Measurements from ENCODE around the gene EYA3. TPM values are rescaled to one million over a fixed set of nuclear protein-coding genes. Genes with fewer than 3 reads are reported as not detected.

The EYA3 gene
- total and polyA plus RNA-seq, 5 donors from 2014 or later: 3.0 to 18.5 (median 3.8) TPM

GRCh38 chr1:28066393-28067154 is 21.8 kb downstream of the EYA3 start:
- no peak overlapping the region for H3K4me3 ChIP-seq (ENCODE audit: low read depth, low read length)
- H3K4me1 Mint-ChIP-seq: peaks cover 20 to 36% (median 23%) of the 10 kb centered on the region in 4 donors
- peaks cover 14% of the 10 kb centered on the region for H3K4me1 ChIP-seq (ENCODE audit: control insufficient read depth, insufficient read depth, low read length, poor library complexity, severe bottlenecking)
- H3K4me3 Mint-ChIP-seq: no peak overlapping the region
- DNase-seq (no peak), ATAC-seq (ENCODE audit: low read depth in 2 of 2) (no peak)
- no peaks in the 10 kb centered on the region for H3K9me3 ChIP-seq (ENCODE audit: control insufficient read depth in 2 of 2, low read length in 2 of 2)
- no peak overlapping the region for H3K27ac ChIP-seq (ENCODE audit: insufficient read depth, low read length, poor library complexity, severe bottlenecking)
- no peak overlapping the region for H3K27ac Mint-ChIP-seq
- H3K27me3 Mint-ChIP-seq: no peaks in the 10 kb centered on the region
- H3K27me3 ChIP-seq (ENCODE audit: control insufficient read depth, insufficient read depth, low read length): no peaks in the 10 kb centered on the region
- H3K36me3 ChIP-seq (ENCODE audit: control insufficient read depth, insufficient read depth, low read length): peaks cover 2% of the 10 kb centered on the region
- H3K36me3 Mint-ChIP-seq: peaks cover 7% of the 10 kb centered on the region
- H3K9me3 Mint-ChIP-seq: no peaks in the 10 kb centered on the region

DNA sequence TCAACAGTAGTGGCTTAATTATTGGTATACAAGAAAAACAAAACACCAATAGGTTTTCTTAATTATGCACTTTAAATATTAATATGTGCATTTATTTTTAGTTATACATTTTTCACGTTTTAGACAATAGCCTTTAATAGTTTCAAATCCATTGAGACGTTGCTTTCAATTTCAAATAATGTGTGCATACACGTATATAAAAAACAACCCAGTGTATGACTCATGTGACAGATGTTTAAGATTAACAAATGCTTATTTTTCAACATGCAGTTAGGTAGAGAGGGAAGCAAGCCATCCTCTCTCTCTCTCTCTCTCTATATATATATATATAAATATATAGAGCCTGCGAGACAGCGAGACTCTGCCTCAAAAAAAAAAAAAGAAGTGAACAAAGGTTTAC is 24.3 kb downstream of the EYA3 start:
- DNase-seq: peak in 1 of 3 donors; percentile 38
- no peak overlapping the region for H3K27ac Mint-ChIP-seq
- Histone ChIP-seq H3K4me1 (ENCODE audit: control insufficient read depth, insufficient read depth, low read length, poor library complexity, severe bottlenecking) (peaks cover 14% of the 10 kb centered on the region), H3K9me3 (ENCODE audit: control insufficient read depth in 2 of 2, low read length in 2 of 2) (no peaks in the 10 kb centered on the region), H3K27me3 (ENCODE audit: control insufficient read depth, insufficient read depth, low read length) (no peaks in the 10 kb centered on the region), H3K4me3 (ENCODE audit: low read depth, low read length) (peak overlapping the region; percentile 10), H3K36me3 (ENCODE audit: control insufficient read depth, insufficient read depth, low read length) (peaks cover 2% of the 10 kb centered on the region), H3K27ac (ENCODE audit: insufficient read depth, low read length, poor library complexity, severe bottlenecking) (no peak overlapping the region)
- ATAC-seq (ENCODE audit: low read depth in 2 of 2): peak; percentile 31 to 63
- no peak overlapping the region for H3K4me3 Mint-ChIP-seq
- no peaks in the 10 kb centered on the region for H3K9me3 Mint-ChIP-seq
- peaks cover 29 to 38% (median 30%) of the 10 kb centered on the region in 4 donors for H3K4me1 Mint-ChIP-seq
- H3K27me3 Mint-ChIP-seq: no peaks in the 10 kb centered on the region
- peaks cover 3% of the 10 kb centered on the region for H3K36me3 Mint-ChIP-seq

- DNase-seq (peak in 1 of 3 donors; percentile 20), ATAC-seq (ENCODE audit: low read depth in 2 of 2) (peak; percentile 29 to 34)
- Histone ChIP-seq H3K36me3 (ENCODE audit: control insufficient read depth, insufficient read depth, low read length) (peaks cover 2% of the 10 kb centered on the region), H3K27me3 (ENCODE audit: control insufficient read depth, insufficient read depth, low read length) (no peaks in the 10 kb centered on the region), H3K9me3 (ENCODE audit: control insufficient read depth in 2 of 2, low read length in 2 of 2) (no peaks in the 10 kb centered on the region), H3K4me1 (ENCODE audit: control insufficient read depth, insufficient read depth, low read length, poor library complexity, severe bottlenecking) (peaks cover 14% of the 10 kb centered on the region), H3K4me3 (ENCODE audit: low read depth, low read length) (no peak overlapping the region), H3K27ac (ENCODE audit: insufficient read depth, low read length, poor library complexity, severe bottlenecking) (no peak overlapping the region)
- no peaks in the 10 kb centered on the region for H3K9me3 Mint-ChIP-seq
- peaks cover 3% of the 10 kb centered on the region for H3K36me3 Mint-ChIP-seq
- no peaks in the 10 kb centered on the region for H3K27me3 Mint-ChIP-seq
- no peak overlapping the region for H3K4me3 Mint-ChIP-seq
- H3K4me1 Mint-ChIP-seq: peaks cover 37 to 49% (median 42%) of the 10 kb centered on the region in 4 donors
- peak overlapping the region in 1 of 3 donors; percentile 5 for H3K27ac Mint-ChIP-seq
Observed at GRCh38 chr1:28062806-28063205, 25.6 kb downstream of the EYA3 start.

DNA sequence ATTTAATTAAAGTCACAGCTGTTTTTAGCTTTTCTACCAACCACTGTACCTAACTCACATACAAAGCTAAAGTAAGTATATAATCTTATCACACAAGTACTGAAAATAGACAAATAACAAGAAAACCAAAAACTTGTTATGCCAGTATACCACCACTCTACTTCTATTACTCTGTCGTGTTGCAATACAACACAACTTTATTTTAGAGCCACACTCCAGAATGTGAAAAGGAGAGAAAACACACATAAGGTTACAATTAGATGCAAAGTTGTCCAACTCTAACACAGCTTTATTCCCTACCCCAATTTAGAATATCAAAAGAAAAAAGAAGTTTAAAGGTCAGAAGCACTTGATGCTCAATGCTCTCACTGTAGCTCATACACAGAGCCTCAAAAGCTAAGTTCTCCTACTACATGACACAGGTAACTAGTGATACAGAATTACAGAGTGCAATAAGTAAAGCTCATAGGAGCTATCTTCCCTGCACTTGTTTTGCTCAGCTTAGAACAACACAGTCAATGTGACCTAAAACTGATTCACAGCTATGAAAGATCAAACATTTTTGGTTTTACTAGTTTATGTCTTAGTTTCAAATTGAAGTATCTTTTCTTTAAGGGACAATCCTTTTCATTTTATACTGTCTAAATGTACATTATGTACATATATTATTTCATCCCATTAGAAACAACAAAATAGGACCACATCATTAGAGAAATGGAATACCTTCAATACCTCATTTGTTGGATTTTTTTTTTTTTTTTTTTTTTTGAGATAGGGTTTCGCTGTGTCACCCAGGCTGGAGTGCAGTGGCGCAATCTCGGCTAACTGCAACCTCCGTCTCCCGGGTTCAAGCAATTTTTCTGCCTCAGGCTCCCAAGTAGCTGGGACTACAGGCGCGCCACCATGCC is 29.2 kb downstream of the EYA3 start:
- peaks cover 36 to 55% (median 48%) of the 10 kb centered on the region in 4 donors for H3K4me1 Mint-ChIP-seq
- H3K27ac ChIP-seq (ENCODE audit: insufficient read depth, low read length, poor library complexity, severe bottlenecking): no peak overlapping the region
- DNase-seq (peak in 1 of 3 donors; percentile 13), ATAC-seq (ENCODE audit: low read depth in 2 of 2) (peak; percentile 41 to 45)
- H3K27me3 ChIP-seq (ENCODE audit: control insufficient read depth, insufficient read depth, low read length): no peaks in the 10 kb centered on the region
- peaks cover 8% of the 10 kb centered on the region for H3K36me3 ChIP-seq (ENCODE audit: control insufficient read depth, insufficient read depth, low read length)
- peak overlapping the region in 3 of 4 donors; percentile 8 to 48 (median 13) for H3K4me3 Mint-ChIP-seq
- H3K9me3 Mint-ChIP-seq: no peaks in the 10 kb centered on the region
- no peaks in the 10 kb centered on the region for H3K27me3 Mint-ChIP-seq
- no peaks in the 10 kb centered on the region for H3K9me3 ChIP-seq (ENCODE audit: control insufficient read depth in 2 of 2, low read length in 2 of 2)
- H3K27ac Mint-ChIP-seq: peak overlapping the region; percentile 22 to 61 (median 23)
- H3K4me3 ChIP-seq (ENCODE audit: low read depth, low read length): peak overlapping the region; percentile 41
- H3K4me1 ChIP-seq (ENCODE audit: control insufficient read depth, insufficient read depth, low read length, poor library complexity, severe bottlenecking): peaks cover 29% of the 10 kb centered on the region
- H3K36me3 Mint-ChIP-seq: peaks cover 15% of the 10 kb centered on the region

DNA sequence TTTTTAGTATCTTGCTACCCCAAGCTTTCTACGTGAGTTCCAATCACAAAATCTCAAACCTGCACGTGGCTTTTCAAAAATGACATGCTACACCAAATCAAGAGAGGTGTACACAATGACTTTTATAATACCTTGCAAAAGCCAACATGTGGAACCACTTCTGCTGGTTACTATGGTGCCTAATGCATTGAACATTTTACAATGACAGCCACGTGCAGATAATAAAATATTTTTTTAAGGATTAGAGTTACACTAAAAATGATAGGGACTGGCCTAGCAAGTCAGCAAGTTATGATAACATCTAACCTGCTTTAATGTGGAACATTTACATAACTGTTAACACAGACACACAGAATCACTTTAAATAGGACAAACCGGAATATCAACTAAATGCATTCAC is 30.2 kb downstream of the EYA3 start:
- DNase-seq (no peak), ATAC-seq (ENCODE audit: low read depth in 2 of 2) (no peak)
- Histone ChIP-seq H3K27ac (ENCODE audit: insufficient read depth, low read length, poor library complexity, severe bottlenecking) (no peak overlapping the region), H3K4me1 (ENCODE audit: control insufficient read depth, insufficient read depth, low read length, poor library complexity, severe bottlenecking) (peaks cover 21% of the 10 kb centered on the region), H3K36me3 (ENCODE audit: control insufficient read depth, insufficient read depth, low read length) (peaks cover 10% of the 10 kb centered on the region), H3K27me3 (ENCODE audit: control insufficient read depth, insufficient read depth, low read length) (no peaks in the 10 kb centered on the region), H3K4me3 (ENCODE audit: low read depth, low read length) (no peak overlapping the region), H3K9me3 (ENCODE audit: control insufficient read depth in 2 of 2, low read length in 2 of 2) (no peaks in the 10 kb centered on the region)
- H3K36me3 Mint-ChIP-seq: peaks cover 15% of the 10 kb centered on the region
- no peaks in the 10 kb centered on the region for H3K27me3 Mint-ChIP-seq
- no peak overlapping the region for H3K4me3 Mint-ChIP-seq
- H3K27ac Mint-ChIP-seq: peak overlapping the region in 2 of 3 donors; percentile 20 to 23
- no peaks in the 10 kb centered on the region for H3K9me3 Mint-ChIP-seq
- peaks cover 41 to 58% (median 47%) of the 10 kb centered on the region in 4 donors for H3K4me1 Mint-ChIP-seq

GRCh38 chr1:28056129-28056925 is 32.1 kb downstream of the EYA3 start:
- peak overlapping the region; percentile 15 for H3K27ac ChIP-seq (ENCODE audit: insufficient read depth, low read length, poor library complexity, severe bottlenecking)
- Mint-ChIP-seq H3K9me3 (no peaks in the 10 kb centered on the region), H3K4me1 (peaks cover 36 to 53% (median 45%) of the 10 kb centered on the region in 4 donors), H3K4me3 (peak overlapping the region in 2 of 4 donors; percentile 9 to 56), H3K27me3 (no peaks in the 10 kb centered on the region), H3K36me3 (peaks cover 19% of the 10 kb centered on the region), H3K27ac (peak overlapping the region; percentile 68 to 87 (median 83))
- H3K27me3 ChIP-seq (ENCODE audit: control insufficient read depth, insufficient read depth, low read length): no peaks in the 10 kb centered on the region
- peaks cover 10% of the 10 kb centered on the region for H3K36me3 ChIP-seq (ENCODE audit: control insufficient read depth, insufficient read depth, low read length)
- peaks cover 15% of the 10 kb centered on the region for H3K4me1 ChIP-seq (ENCODE audit: control insufficient read depth, insufficient read depth, low read length, poor library complexity, severe bottlenecking)
- no peak overlapping the region for H3K4me3 ChIP-seq (ENCODE audit: low read depth, low read length)
- ATAC-seq (ENCODE audit: low read depth in 2 of 2) (peak; percentile 46 to 70), DNase-seq (peak in 1 of 3 donors; percentile 52)
- no peaks in the 10 kb centered on the region for H3K9me3 ChIP-seq (ENCODE audit: control insufficient read depth in 2 of 2, low read length in 2 of 2)

DNA sequence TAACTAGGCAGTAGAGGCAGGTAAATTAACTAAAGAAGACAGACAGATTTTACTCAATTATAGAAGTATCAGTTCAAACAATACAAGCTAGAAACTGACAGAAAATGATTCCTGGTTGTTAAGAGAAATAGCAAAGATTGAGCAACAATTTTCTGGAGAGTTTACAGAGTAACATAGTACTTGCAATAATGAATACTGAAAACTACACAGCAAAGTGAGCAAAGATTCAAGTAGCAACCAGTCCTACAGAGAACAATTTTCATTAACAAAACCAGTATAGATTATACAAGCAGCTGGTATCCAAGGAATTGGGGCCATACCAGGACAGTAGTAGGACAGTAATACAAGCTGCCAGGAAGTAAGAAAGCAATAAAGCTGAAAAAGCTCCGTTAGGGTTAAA is 37.6 kb downstream of the EYA3 start:
- DNase-seq (no peak), ATAC-seq (ENCODE audit: low read depth in 2 of 2) (no peak)
- Mint-ChIP-seq H3K9me3 (no peaks in the 10 kb centered on the region), H3K36me3 (peaks cover 39% of the 10 kb centered on the region), H3K4me1 (peaks cover 11 to 24% (median 16%) of the 10 kb centered on the region in 4 donors), H3K27me3 (no peaks in the 10 kb centered on the region), H3K4me3 (no peak overlapping the region), H3K27ac (peak overlapping the region in 1 of 3 donors; percentile 20)
- Histone ChIP-seq H3K27ac (ENCODE audit: insufficient read depth, low read length, poor library complexity, severe bottlenecking) (no peak overlapping the region), H3K36me3 (ENCODE audit: control insufficient read depth, insufficient read depth, low read length) (peaks cover 17% of the 10 kb centered on the region), H3K4me1 (ENCODE audit: control insufficient read depth, insufficient read depth, low read length, poor library complexity, severe bottlenecking) (peaks cover 4% of the 10 kb centered on the region), H3K27me3 (ENCODE audit: control insufficient read depth, insufficient read depth, low read length) (no peaks in the 10 kb centered on the region), H3K9me3 (ENCODE audit: control insufficient read depth in 2 of 2, low read length in 2 of 2) (no peaks in the 10 kb centered on the region), H3K4me3 (ENCODE audit: low read depth, low read length) (no peak overlapping the region)
